ENCODE measurements around the gene AGBL1. TPM values are rescaled to one million over a fixed set of nuclear protein-coding genes. Genes with fewer than 3 reads are reported as not detected.

AGBL1 gene
- total RNA-seq, 1 donor from 2014 or later = 5.5 TPM

GRCh38 chr15:86329311-86330013 is 249.8 kb downstream of the AGBL1 start:
- H4K20me1 ChIP-seq (ENCODE audit: low read depth) = no peaks in the 10 kb centered on the region
- H3K4me2 ChIP-seq = no peak overlapping the region
- Mint-ChIP-seq H3K4me1 (no peaks in the 10 kb centered on the region), H3K9me3 (peaks cover 16% of the 10 kb centered on the region), H3K4me3 (no peak overlapping the region), H3K27me3 (ENCODE audit: insufficient read depth, low read depth) (peaks cover 2% of the 10 kb centered on the region), H3K27ac (no peak overlapping the region), H3K36me3 (no peaks in the 10 kb centered on the region)
- no peak for DNase-seq (ENCODE audit: low spot score)
- no peaks in the 10 kb centered on the region for H3K4me1 ChIP-seq
- H3K4me3 ChIP-seq = no peak overlapping the region
- no peak overlapping the region for H3K27ac ChIP-seq
- no peak for TF ChIP-seq CTCF (IDR thresholded peaks at IDR 0.05)
- no peak for TF ChIP-seq EZH2phosphoT487 (IDR thresholded peaks at IDR 0.05)
- TF ChIP-seq EZH2 (IDR thresholded peaks at IDR 0.05) = no peak
- no peaks in the 10 kb centered on the region for H3K27me3 ChIP-seq
- no peak overlapping the region for H3K9ac ChIP-seq
- no peaks in the 10 kb centered on the region for H3F3A ChIP-seq (ENCODE audit: low read depth)
- no peaks in the 10 kb centered on the region for H3K9me3 ChIP-seq (ENCODE audit: low read depth)
- H2AFZ ChIP-seq (replicated peaks) = no peak overlapping the region
- no peaks in the 10 kb centered on the region for H3K79me2 ChIP-seq (ENCODE audit: low read depth)
- H3K36me3 ChIP-seq = no peaks in the 10 kb centered on the region

GRCh38 chr15:86333819-86334218 is 254.1 kb downstream of the AGBL1 start:
- Histone ChIP-seq H4K20me1 (ENCODE audit: low read depth) (no peaks in the 10 kb centered on the region), H3K9ac (no peak overlapping the region), H3K36me3 (no peaks in the 10 kb centered on the region), H3K4me2 (no peak overlapping the region), H3K4me3 (no peak overlapping the region), H2AFZ (replicated peaks) (no peak overlapping the region), H3K79me2 (ENCODE audit: low read depth) (no peaks in the 10 kb centered on the region), H3K27me3 (no peaks in the 10 kb centered on the region), H3F3A (ENCODE audit: low read depth) (no peaks in the 10 kb centered on the region), H3K9me3 (ENCODE audit: low read depth) (no peaks in the 10 kb centered on the region), H3K4me1 (no peaks in the 10 kb centered on the region), H3K27ac (no peak overlapping the region)
- Mint-ChIP-seq H3K9me3 (peaks cover 16% of the 10 kb centered on the region), H3K4me1 (no peaks in the 10 kb centered on the region), H3K4me3 (no peak overlapping the region), H3K27me3 (ENCODE audit: insufficient read depth, low read depth) (peaks cover 4% of the 10 kb centered on the region), H3K36me3 (no peaks in the 10 kb centered on the region), H3K27ac (no peak overlapping the region)
- TF ChIP-seq CTCF (IDR thresholded peaks at IDR 0.05) (no peak), EZH2phosphoT487 (IDR thresholded peaks at IDR 0.05) (no peak), EZH2 (IDR thresholded peaks at IDR 0.05) (no peak)
- DNase-seq (ENCODE audit: low spot score) = no peak

GRCh38 chr15:86336051-86336788 is 256.5 kb downstream of the AGBL1 start:
- peaks cover 4% of the 10 kb centered on the region for H3K27me3 Mint-ChIP-seq (ENCODE audit: insufficient read depth, low read depth)
- TF ChIP-seq EZH2phosphoT487 (IDR thresholded peaks at IDR 0.05) (no peak), EZH2 (IDR thresholded peaks at IDR 0.05) (no peak), CTCF (IDR thresholded peaks at IDR 0.05) (no peak)
- H3K4me3 Mint-ChIP-seq = no peak overlapping the region
- no peak overlapping the region for H3K4me3 ChIP-seq
- H3K9me3 ChIP-seq (ENCODE audit: low read depth) = no peaks in the 10 kb centered on the region
- no peaks in the 10 kb centered on the region for H3F3A ChIP-seq (ENCODE audit: low read depth)
- H3K4me1 ChIP-seq = no peaks in the 10 kb centered on the region
- H3K79me2 ChIP-seq (ENCODE audit: low read depth) = no peaks in the 10 kb centered on the region
- H3K36me3 ChIP-seq = no peaks in the 10 kb centered on the region
- H3K9me3 Mint-ChIP-seq = peaks cover 7% of the 10 kb centered on the region
- no peak overlapping the region for H3K4me2 ChIP-seq
- DNase-seq (ENCODE audit: low spot score) = no peak
- H3K27me3 ChIP-seq = no peaks in the 10 kb centered on the region
- no peaks in the 10 kb centered on the region for H3K4me1 Mint-ChIP-seq
- H3K36me3 Mint-ChIP-seq = no peaks in the 10 kb centered on the region
- no peak overlapping the region for H3K9ac ChIP-seq
- no peak overlapping the region for H2AFZ ChIP-seq (replicated peaks)
- no peak overlapping the region for H3K27ac Mint-ChIP-seq
- no peaks in the 10 kb centered on the region for H4K20me1 ChIP-seq (ENCODE audit: low read depth)
- no peak overlapping the region for H3K27ac ChIP-seq

All from neural progenitor cell (in vitro differentiated cells).